Hematopoietic multipotent progenitor cell treated with erythropoietin and hydrocortisone succinate and interleukin-3 and kit ligand, for 17 days (in vitro differentiated cells): ENCODE results near the gene MAOB.

ENCODE experiments used
- DNase-seq: peaks from one replicate; pipeline ENCODE4 v3.0.0-alpha.2; 2015; ENCODE audit warnings: low spot score

The MAOB gene

DNA sequence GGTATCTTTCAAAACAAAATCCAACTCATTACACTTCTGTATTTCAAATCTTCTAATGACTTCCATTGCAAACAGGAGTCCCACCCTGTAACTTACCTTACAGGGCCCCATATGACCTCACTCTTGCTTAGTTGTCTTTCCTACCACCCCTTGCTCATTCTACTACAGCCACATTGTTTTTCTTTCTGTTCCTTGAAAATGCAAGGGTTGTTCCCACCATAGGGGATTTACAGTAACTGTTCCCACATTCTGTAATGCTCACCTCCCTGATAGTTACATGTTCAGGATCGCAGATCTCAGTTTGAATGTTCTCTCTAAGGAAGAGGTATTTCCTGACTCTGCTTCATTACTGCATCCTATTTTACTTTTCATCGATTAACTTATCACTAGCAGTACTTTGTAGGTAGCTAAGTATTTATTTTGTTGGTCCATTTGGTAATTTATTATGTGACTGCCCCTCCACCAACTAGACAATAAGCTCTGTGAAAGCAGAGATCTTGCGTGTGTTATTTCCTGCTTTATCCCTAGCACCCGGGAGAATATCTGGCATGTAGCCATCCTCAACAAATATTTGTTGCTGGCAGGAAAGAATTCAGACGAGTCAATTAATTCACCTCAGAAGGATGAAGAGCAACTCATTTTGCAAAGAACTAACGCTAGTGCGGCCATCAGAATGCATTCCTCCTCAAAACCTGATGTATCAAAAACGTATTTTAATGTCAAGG is 21.4 kb downstream of the MAOB start:
- no peak for DNase-seq

DNA sequence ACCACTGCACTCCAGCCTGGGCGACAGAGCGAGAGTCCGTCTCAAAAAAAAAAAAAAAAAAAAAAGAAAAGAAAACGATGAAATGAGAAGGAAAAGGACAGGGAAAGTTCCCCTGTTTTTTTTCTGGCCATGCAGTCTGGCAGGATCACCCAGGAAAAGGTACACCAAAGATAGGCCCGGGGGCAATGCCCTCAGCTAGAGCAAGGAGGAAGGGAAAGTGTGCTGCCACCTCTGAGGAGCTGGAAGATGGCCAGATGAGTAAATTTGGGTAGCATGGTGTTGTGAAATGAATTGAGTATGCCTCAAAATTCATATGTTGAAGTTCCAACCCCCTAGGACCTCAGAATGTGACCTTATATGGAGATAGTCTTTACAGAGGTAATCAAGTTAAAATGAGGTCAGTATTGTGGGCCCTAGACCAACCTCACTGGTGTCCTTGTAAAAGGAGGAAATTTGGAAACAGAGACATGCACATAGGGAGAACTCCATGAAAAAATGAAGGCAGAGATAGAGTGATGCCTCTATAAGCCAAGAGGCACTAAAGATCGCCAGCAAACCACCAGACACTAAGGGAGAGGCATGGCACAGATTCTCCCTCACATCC is 28.9 kb downstream of the MAOB start:
- DNase-seq, result no peak

DNA sequence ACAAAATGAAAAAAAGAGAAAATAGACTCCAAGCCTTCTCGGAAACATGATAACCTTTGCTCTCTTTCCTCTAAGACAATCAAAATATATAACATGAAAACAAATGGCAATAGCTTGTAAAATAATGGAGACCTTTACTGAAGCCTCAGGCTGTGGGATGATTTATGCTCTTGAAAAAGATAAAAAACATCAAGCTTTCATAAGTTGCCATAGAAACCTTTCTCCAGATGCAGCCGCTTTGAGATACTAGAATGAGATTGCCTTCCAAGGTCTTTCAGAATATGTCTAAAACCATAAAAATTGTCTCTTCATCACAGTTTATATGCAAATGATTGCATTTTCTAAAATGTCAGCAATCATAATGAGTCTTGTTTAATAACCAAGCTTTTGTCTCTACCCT is 31.6 kb downstream of the MAOB start:
- DNase-seq, result no peak

- DNase-seq, result no peak
Measured at GRCh38 chrX:43849173-43849572, 33.1 kb downstream of the MAOB start.

DNA sequence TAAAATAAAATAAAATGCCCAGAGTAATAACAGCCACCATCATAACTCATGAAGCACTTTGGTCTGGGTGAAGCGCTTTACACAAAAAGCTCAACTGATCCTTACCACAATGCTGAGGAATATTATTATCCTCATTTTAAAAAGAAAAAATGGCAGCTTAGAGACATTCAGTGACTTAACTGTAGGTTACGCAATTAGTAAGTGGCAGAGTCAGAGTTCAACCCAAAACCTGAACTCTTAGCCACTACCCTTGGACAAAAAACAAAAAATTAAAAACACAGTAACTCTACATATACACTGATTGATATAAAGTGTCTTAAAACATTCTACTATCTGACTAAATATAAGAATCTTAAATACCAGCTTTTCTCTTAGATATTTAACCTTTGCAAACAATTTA is 34.9 kb downstream of the MAOB start:
- no peak for DNase-seq

- no peak for DNase-seq
Measured at GRCh38 chrX:43846558-43846957, 35.7 kb downstream of the MAOB start.

DNA sequence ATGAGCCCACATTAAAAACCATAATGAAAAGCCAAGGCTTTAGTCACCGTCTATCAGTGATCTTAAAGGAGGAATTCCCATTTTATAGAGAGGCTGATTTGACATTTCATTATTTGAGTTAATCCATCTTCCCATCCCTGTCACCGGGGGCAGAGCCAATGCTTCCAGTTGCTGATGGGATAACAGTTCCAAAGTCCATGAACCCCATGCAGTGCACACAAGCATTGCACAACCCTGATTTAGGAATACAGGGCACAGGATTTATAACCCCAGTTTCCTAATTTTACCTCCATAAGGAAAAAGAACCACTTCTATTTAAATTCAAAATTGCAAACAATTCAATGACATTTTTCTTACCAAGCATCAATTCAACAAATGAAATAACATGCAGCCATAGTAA is 36.5 kb downstream of the MAOB start:
- no peak for DNase-seq

DNA sequence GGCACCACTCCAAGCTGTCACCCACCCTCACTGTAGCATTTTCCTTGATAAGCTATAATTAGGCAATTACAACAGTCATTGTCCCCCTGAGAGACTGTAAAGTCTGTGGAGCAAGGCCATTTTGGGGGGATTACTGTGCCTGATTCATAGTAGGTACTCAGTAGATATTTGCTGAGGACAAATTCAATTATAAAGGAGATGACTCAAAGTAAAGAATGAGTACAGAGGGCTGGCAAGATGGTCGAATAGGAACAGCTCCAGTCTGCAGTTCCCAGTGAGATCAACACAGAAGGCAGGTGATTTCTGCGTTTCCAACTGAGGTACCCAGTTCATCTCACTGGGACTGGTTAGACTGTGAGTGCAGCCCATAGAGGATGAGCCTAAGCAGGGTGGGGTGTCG is 42.0 kb downstream of the MAOB start:
- DNase-seq, result no peak

GRCh38 chrX:43836435-43837184 is 45.6 kb downstream of the MAOB start:
- no peak for DNase-seq

- no peak for DNase-seq
Measured at GRCh38 chrX:43835559-43835958, 46.7 kb downstream of the MAOB start.

- DNase-seq, result no peak
Measured at GRCh38 chrX:43827791-43828190, 54.5 kb downstream of the MAOB start.

- DNase-seq, result no peak
Measured at GRCh38 chrX:43822014-43822413, 60.2 kb downstream of the MAOB start.

DNA sequence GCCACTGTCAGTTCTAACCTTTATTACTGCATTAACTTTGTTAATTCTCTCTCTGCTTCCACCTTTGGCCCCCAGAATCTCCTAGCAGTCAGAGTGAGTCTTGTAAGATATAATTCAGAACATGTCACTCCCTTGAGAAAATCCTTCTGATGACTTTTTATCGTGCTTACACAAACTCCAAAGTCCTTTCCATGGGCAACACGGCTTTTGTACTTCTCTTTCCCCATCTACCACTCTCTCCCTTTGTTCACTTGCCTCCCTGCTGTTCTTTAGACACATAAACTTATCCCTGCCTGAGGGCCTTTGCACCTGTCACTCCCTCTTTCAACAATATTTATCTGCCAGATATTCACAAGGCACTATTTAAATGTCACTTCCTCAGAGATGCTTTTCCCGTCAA is 64.8 kb downstream of the MAOB start:
- no peak for DNase-seq

GRCh38 chrX:43815209-43815608 is 67.0 kb downstream of the MAOB start:
- no peak for DNase-seq

GRCh38 chrX:43813898-43814297 is 68.4 kb downstream of the MAOB start:
- DNase-seq, result no peak

DNA sequence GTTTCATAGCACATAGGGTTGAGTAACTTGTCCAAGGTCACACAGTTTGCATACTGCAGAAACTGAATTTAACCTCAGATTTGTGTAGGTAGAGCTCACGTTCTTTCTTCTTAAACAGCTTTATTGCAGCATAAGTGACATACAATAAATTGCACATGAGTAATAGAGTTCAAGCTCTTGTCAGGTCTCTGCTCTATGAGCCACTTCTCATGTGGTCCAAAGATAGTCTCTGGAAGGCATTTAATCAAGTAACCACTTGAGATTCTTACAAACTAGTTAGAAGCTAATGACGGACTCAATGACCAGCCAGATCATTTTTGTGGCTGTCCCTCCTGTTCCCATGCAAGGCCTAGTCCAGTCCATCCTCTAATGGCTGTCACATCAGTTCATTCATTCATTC is 68.9 kb downstream of the MAOB start:
- DNase-seq, result no peak

DNA sequence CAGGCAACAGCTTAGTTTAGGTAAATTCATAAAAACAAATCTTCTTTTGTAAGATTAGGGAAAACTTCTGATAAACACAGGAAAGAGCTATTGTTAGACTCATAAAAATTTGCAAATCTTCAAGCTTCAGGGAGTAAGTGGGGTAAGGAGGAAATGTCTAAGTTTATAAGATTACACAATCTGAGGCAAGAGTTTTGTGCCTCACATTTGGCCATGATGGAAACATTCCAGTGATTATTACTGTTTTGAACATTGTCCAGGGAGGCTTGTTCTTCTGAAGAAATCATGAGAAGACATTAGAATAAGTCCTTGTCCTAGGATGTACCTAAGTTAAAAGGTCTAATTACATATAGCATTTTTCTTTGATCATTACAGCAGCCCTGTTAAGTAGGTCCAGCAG is 72.8 kb downstream of the MAOB start:
- DNase-seq, result no peak

- no peak for DNase-seq
Measured at GRCh38 chrX:43808231-43808630, 74.0 kb downstream of the MAOB start.

DNA sequence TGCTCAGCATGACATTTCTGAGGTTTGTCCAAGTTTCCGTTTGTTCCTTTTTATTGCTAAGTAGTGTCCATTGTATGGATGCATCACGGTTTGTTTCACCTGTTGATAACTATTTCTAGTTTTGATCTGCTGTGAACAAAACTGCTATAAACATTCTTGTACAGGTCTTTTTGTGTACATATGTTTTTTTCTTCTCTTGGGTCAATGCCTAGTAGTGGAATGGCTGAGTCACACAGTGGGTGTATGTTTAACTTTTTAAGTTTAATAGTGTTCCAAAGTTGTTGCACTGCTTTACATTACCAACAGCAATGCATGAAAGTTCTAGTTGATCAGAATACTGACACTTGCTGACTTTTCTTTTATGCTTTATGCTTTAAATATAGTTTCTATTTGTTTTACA is 76.7 kb downstream of the MAOB start:
- no peak for DNase-seq

DNA sequence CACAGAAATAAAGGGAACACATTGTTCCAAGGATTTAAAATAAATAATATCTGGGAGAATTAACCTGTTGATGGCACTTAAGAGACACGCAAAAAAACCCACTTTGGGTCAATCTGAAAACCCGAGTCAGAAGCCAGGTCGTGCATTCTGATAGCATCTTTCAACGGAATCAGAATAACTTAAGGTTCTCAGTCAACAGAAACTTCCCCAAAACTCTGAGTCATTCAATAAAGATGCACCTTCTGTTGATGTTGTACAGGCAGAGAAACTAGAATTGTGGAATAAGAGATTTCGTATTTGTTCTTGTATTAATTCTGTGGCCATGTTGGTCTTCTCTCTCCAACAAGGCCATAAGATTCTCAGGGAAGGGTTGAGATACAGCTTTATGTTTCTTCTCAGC is 78.2 kb downstream of the MAOB start:
- no peak for DNase-seq

DNA sequence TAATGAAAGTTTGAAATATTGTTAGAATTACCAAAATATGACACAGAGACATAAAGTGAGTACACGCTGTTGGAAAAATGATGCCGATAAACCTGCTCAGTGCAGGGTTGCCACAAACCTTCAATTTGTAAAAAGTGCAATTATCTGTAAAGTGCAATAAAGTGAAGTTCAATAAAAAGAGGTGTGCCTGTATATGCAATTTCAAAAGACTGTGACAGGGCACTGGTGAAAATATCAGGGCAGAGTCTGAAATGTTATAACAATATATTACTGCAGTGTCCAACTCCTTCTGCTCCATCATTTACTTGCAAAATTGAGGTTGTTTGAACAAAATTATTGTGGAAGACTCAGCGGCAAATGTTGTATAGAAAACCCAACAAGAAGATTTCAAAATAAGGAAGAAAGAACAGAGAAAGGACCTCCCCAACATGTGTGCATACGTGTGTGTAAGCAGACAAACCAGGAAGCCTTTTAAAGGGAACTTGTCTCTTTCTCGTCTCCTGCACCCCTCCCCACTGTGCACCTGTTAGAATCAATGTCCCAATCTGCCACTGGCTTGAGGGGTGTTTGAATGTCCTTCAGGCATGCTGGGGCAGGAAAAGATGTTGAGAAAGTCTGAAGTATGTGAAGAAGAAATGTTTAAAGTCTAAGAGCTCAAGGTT is 96.2 kb downstream of the MAOB start:
- DNase-seq, result no peak

DNA sequence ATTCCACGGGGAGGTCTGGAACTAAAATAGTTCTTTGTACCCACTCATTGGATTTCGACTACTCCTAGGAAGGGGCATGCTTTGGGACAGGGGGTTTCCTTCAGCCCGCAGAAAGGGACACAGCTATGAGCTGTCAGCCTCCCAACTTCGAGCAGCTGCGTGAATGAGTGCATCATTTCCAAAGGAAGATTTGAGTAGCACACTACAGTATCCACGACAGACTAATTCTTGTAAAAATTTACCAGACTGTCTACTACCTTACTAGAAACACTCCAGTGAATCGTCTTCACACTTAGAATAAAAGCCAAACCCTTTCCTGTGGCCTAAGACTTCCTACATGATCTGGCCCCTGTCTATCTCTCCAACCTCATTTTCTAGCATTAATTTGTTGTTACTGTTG is 124.2 kb downstream of the MAOB start:
- no peak for DNase-seq

- DNase-seq, result no peak
Measured at GRCh38 chrX:43756076-43756475, 126.2 kb downstream of the MAOB start.
